Kidney (tissue), 14 donors: ENCODE results near the gene GINS2. TPM values are rescaled to one million over a fixed set of nuclear protein-coding genes. Genes with fewer than 3 reads are reported as not detected.

ENCODE experiments used
- DNase-seq, 5 donors: peaks; one replicate each; pipeline ENCODE4 v3.0.0-alpha.2; 2013 to 2020
- FAIRE-seq: peaks from 2 replicates; lab custom pipeline; 2012; peaks lifted over from hg19 to GRCh38; lab: Jason Lieb, UNC
- H3K27ac ChIP-seq, 2 donors: one replicate each; pipeline ENCODE4 v1.7.0; 2013; ENCODE audit warnings: low read depth in 2 of 2, low read length in 2 of 2, inconsistent platforms in 1 of 2
- H3K27me3 ChIP-seq: one replicate; pipeline ENCODE4 v1.7.1; 2013; ENCODE audit warnings: low read length, inconsistent platforms; ENCODE audit not compliant: control insufficient read depth, insufficient read depth
- H3K36me3 ChIP-seq, 3 donors: one replicate each; pipeline versions ENCODE4 v1.7.0 to v1.7.1; 2013; ENCODE audit warnings: low read length in 3 of 3, control low read depth in 1 of 3, inconsistent platforms in 1 of 3; ENCODE audit not compliant: insufficient read depth in 3 of 3, control insufficient read depth in 2 of 3
- H3K4me1 ChIP-seq, 3 donors: one replicate each; pipeline versions ENCODE4 v1.7.0 to v1.7.1; 2013; ENCODE audit warnings: low read length in 3 of 3, inconsistent platforms in 1 of 3, low read depth in 1 of 3; ENCODE audit not compliant: control insufficient read depth in 2 of 3, insufficient read depth in 2 of 3
- H3K4me3 ChIP-seq, 3 donors: one replicate each; pipeline versions ENCODE4 v1.7.0 to v1.8.1; 2013; ENCODE audit warnings: low read length in 3 of 3, control low read depth in 1 of 3, inconsistent platforms in 1 of 3
- H3K9ac ChIP-seq, 3 donors: one replicate each; pipeline versions ENCODE4 v1.7.0 to v1.7.1; 2013; ENCODE audit warnings: low read length in 3 of 3, control low read depth in 1 of 3, inconsistent platforms in 1 of 3
- H3K9me3 ChIP-seq, 3 donors: one replicate each; pipeline versions ENCODE4 v1.7.0 to v1.7.1; 2013; ENCODE audit warnings: low read length in 3 of 3, control low read depth in 1 of 3, inconsistent platforms in 1 of 3; ENCODE audit not compliant: control insufficient read depth in 2 of 3, insufficient read depth in 1 of 3
- CTCF ChIP-seq: IDR thresholded peaks from 3 replicates; pipeline ENCODE4 v1.5.1; 2012; ENCODE audit warnings: mild to moderate bottlenecking, moderate library complexity, borderline replicate concordance; ENCODE audit not compliant: insufficient read depth; ENCODE audit errors: extremely low read depth
- intact Hi-C: fragments of 100-400 bp; cut with DNase I; formaldehyde crosslinking; loops from one replicate; pipeline ENCODE4 v1.11.1; 2022
- polyA plus RNA-seq: library from polyadenylated mRNA; stranded (reverse); fragments of 350-450 nt; fragmentation: Illumina TruSeq; extraction: RNeasy Lipid Tissue Mini Kit (QIAGEN cat#74804); gene quantifications from one replicate; pipeline ENCODE4 v1.2.3, GENCODE V29; 2014; ENCODE audit warnings: low read depth, low replicate concordance; ENCODE audit not compliant: insufficient read depth
- total RNA-seq: library from RNA; stranded (reverse); fragmentation: NEBNext Ultra II Directional; extraction: Animal tissue kit (Norgen Biotek cat#: 25700); gene quantifications from one replicate; pipeline ENCODE4 v1.2.1, GENCODE V29; 2021
- donor health status: control.
- donor health status: control.
- donor health status: control.
- donor health status: control.
- donor health status: control.
- donor health status: DM: yes; HTN: yes; CAD: no.
- donor health status: Normal renal cell carcinoma (clear cell type).

The GINS2 gene
- total and polyA plus RNA-seq, 2 donors from 2014 or later, result 0.88 to 0.97 TPM

GRCh38 chr16:85729452-85730185, 40.9 kb upstream of the GINS2 start:
- Histone ChIP-seq H3K9ac (no peak overlapping the region), H3K4me1 (no peaks in the 10 kb centered on the region), H3K4me3 (no peak overlapping the region), H3K27ac (no peak overlapping the region), H3K36me3 (no peaks in the 10 kb centered on the region), H3K9me3 (no peaks in the 10 kb centered on the region), H3K27me3 (no peaks in the 10 kb centered on the region)
- no peak for TF ChIP-seq CTCF
- DNase-seq (no peak), FAIRE-seq (no peak)
- intact Hi-C loops, result no loop called here

DNA sequence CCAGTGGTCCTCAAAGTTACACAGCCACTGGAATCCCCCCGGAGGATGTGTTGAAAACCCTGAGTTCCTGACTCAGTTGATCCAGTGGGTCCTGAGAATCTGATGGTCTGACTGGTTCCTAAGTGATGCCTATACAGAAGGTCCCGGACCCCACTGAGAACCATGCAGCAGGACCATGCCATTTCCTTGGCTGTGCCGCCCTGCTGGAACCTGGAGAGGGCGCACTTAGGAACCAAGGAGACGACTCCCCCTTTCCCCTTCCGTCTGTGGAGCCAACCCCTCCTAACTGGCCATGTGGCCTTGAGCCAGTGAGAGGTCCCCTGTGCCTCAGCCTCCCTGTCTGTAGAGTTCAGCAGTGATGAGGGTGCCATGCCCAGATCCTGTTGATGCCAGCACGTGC, 40.1 kb upstream of the GINS2 start:
- TF ChIP-seq CTCF, result no peak
- FAIRE-seq, result no peak
- Histone ChIP-seq H3K27ac (no peak overlapping the region), H3K4me3 (no peak overlapping the region), H3K4me1 (no peaks in the 10 kb centered on the region), H3K36me3 (no peaks in the 10 kb centered on the region), H3K27me3 (no peaks in the 10 kb centered on the region), H3K9me3 (no peaks in the 10 kb centered on the region), H3K9ac (no peak overlapping the region)
- intact Hi-C loops, result no loop called here
- no peak for DNase-seq

DNA sequence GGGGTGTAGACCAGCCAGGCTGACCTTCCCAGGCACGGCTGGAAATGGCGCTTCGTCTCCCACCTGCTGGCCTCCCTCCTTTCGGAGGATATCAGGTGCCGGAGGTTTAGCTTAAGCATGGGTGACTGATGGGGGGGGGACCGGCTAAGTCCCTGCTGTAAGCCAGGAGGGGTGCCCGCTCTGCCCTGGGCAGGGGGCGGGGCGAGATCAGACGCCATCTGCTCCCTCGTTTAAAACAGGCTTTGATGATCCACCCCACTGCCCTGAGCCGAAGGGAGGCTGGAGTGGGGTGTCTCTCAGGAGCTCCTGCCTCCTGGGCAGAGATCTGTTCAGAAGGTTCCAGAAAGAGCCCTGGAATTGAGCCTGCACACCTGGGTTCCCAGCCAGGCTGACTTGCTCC, 36.2 kb upstream of the GINS2 start:
- H3K27me3 ChIP-seq, result no peaks in the 10 kb centered on the region
- H3K27ac ChIP-seq, result no peak overlapping the region
- intact Hi-C loops, result no loop called here
- H3K4me1 ChIP-seq, result no peaks in the 10 kb centered on the region
- H3K9me3 ChIP-seq, result no peaks in the 10 kb centered on the region
- no peak overlapping the region for H3K4me3 ChIP-seq
- no peak for TF ChIP-seq CTCF
- DNase-seq (no peak), FAIRE-seq (no peak)
- H3K9ac ChIP-seq, result no peak overlapping the region
- H3K36me3 ChIP-seq, result no peaks in the 10 kb centered on the region
